Fibroblast of upper back skin (primary cell): ENCODE data around the gene C3orf20.

ENCODE experiments used
- DNase-seq: peaks from one replicate; pipeline ENCODE4 v3.0.0-alpha.2; 2013

Gene C3orf20

DNA sequence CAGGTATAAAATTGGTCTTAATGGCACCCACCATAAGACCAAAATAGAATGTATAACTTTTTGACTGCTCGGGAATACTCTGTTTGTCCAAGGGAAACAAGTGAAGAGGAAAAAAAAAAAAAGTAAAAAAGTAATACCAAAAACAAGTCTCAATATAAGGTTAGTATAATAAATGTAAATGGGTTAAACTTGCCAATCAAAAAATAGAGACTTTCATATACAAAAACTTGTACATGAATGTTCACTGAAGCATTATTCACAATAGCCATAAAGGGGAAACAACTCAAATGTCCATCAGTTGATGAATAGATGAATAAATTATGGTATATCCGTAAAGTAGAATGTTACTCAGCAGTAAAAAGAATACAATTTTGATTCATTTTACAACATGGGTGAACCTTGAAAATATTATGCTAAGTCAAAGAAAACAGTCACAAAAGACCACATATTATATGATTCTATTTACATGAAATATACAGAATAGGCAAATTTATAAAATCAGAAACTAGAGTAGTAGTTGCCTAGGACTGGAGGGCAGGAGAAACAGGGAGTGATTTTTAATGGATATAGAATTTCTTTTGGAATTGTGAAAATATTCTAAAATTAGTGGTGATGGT, 104.2 kb downstream of the C3orf20 start:
- no peak for DNase-seq

- DNase-seq, result peak; percentile 31
Measured at GRCh38 chr3:14780927-14781507, 106.1 kb downstream of the C3orf20 start.

GRCh38 chr3:14783480-14784086, 108.6 kb downstream of the C3orf20 start:
- DNase-seq, result no peak

- DNase-seq, result peak; percentile 9
Measured at GRCh38 chr3:14784087-14784681, 109.2 kb downstream of the C3orf20 start.

DNA sequence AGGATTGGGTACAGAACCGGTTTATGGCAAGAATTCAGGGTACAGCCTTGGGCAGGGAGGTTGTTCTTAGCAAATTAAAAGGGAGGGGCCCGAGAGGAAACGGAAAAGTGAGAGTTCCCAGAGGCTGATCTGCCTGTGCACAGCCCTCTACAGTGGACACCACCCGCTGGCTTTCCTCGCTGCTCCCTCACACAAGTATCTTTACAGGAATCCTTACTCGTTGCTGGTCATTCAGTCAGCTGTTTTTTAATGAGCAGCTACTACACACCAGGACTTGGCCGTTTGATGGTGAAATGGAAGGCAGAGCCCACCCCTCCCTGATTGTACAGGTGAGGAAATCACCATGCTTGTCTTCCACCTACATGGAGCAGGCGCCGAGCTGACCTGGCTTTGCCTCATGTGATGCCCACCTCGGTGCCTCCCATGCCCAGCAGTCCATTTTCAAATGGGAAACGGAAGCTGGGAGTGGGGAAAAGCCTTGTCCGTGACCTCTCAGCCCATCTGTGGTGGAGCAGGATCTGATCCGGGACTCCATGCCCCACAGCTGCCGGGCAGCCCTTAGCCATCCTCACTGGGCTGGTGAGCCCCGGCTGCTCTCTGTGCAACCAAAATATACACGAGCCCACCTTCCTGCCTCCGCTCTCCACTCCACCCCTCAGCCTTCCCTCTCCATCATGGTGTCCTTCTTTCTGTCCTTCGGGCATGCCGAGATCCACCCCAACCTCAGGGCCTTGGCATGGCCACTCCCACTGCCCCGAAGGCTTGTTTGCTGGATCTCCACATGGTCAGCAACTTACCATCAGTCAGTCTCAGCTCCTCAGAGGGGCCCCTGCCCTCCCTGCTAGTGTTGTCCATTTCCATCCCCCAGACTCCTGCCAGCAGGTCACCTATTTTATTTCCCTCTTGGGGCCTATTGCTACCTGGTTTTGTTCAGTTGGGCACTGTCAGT, 110.5 kb downstream of the C3orf20 start:
- DNase-seq, result no peak

- no peak for DNase-seq
Measured at GRCh38 chr3:14786369-14786768, 111.4 kb downstream of the C3orf20 start.

DNA sequence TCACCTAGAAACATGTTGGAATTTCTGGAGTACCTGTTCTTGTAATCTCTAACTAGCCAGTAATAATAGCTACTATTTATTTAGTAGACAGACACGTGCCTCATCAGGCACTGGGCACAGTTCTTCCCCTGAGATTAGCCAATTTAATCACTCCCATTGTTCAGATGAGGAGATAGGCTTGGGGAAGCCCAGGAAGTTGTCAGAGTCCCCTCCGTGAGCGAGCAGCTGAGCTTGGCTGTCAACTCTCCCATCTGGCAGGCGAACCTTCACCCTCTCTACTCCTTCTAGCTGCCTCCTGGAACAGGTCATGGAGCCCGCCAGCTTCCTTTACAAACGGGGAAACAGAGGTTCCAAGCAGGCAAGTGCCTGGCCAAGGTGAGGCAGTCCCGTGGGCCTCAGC, 112.7 kb downstream of the C3orf20 start:
- DNase-seq, result no peak

DNA sequence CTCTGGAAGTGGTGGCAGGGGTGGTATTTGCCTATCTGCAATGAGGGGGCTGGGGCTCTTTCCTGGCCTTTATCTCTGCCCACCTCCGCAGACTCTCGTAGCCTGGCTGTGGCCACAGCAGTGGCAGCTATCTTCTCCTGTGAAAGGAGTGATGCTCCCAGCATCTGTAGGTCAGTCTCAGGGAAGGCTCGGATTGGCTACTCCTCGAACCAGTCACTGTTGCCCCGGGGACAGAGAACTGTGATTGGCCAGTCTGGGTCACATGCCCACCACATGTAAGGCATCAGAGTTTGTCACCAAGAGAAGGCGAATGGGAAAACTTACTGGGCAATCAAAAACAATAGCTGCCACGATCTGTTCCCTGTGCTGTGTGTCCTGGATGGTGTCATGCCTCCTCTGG, 113.7 kb downstream of the C3orf20 start:
- DNase-seq, result no peak

- no peak for DNase-seq
Measured at GRCh38 chr3:14789221-14789620, 114.3 kb downstream of the C3orf20 start.

GRCh38 chr3:14789640-14790285, 114.8 kb downstream of the C3orf20 start:
- no peak for DNase-seq

DNA sequence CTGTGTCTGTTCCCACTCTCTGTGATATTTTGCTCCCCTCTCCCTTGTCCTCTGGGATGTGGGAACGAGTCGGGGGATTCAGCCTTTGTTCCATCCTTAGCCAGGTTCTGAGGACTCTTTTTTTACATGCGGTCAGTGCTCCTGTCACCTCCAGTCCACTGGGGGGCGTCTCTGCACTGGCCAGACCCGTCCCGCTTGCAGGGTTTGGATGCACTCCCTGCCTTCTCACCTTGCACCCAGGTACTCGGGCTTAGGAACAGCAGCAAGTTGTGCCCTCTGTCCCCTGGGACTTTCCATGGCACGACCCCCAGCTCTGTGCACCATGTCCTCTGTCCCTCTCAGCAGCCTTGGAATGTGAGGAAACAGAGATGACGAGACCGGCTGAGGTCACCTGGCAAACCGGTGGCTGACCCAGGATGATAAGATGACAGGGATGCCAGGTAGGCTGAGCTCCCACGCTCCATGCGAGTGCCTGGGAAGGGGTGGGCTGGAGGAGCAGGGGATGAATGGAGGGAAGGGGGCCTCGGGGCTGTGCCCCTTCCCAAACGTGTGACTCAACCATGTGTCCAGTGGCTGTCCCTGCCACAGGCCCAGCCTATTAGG, 116.5 kb downstream of the C3orf20 start:
- peak; percentile 12 for DNase-seq

DNA sequence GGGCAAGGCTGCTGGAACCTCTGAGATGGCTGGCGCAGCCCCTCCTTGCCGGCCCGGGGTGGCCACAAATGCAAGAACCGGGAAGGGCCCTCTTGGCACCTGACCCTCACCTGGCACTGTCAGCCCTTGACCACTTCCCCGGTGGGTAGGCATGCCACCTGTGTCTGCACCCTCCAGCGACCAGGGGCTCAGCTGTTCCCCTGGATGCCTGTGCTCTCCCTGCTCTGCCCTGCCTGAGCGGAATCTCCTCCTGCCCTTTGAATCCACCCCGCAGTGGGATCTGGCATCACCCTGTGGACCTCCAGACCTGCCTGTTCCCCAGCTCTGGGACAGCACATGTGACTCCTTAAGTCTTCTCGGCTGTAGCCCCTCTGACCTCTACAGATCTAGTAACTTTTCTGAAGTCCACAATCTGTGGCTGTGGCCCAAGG, 117.8 kb downstream of the C3orf20 start:
- DNase-seq, result no peak

DNA sequence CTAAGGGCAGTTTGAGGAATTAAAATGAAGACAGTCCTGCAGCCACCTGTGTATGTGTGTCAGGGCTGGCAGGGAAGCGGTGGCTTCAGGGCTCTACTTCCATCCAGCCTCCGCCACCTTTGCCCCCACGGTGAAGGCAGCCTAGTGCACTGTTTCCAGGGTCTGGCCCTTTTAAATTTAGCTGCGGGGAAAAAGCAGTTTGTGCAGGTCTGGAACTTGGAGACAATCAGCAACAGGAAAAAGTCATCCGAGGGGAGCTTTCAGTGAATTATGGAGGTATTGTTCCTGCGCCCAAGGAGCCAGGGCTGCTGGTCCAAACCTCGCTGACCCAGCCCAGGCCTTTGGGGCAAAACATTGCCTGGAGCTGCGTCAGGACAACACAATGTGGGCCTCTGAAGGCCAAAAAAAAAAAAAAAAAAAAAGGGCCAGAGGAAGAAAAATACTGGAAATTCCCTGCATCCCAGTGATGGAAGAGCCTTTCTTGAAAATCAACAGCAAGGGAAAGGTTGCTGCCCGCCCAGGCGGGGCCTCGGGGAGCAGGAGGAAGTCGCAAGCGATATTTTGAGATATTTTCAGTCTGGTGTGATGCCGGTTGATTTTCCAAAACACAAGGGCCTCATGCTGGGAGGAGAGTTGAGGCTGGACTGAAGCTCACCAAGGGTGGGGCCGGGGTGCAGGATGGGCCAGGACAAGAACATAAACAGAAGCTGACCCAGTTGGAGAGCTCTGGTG, 118.4 kb downstream of the C3orf20 start:
- no peak for DNase-seq

GRCh38 chr3:14793858-14794234, 118.9 kb downstream of the C3orf20 start:
- DNase-seq, result no peak

DNA sequence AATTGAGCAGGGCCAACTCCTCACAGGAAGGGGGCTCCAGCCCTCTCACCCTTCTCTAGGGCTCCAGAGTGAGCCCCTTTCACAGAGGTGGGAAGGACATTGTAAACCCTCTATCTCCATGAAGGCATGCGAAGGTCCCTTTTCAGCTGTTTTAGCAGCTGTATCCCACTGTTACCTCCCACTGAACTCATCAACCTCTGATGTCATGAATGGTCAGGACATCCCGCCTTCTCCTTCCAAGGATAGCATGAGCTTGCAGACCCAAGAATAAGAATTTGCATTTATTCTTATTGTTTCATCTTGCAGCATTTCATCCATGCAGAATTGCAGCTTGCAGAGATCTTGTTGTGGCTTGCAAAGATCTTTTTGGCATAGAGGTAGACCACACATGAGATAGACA, 119.5 kb downstream of the C3orf20 start:
- no peak for DNase-seq

DNA sequence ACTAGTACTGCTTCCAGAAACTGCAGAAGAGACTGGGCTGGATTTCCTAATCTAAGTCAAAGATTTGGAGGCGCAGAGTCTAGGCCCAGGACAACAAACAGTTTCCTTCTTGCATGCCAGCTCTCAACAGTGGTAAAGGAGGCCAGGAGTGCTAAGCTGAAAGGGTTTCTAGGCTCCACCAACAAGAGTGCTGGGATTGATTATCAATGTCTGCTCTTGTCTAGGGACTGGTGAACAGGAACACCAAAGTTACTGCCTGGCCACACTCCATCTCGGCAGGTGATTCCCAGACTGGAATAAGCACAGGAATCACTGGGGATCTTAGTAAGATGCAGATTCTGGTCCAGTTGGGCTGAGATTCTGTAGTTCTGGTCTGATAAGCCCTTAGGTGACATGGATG, 121.1 kb downstream of the C3orf20 start:
- DNase-seq, result no peak

GRCh38 chr3:14796403-14797077, 121.6 kb downstream of the C3orf20 start:
- no peak for DNase-seq

DNA sequence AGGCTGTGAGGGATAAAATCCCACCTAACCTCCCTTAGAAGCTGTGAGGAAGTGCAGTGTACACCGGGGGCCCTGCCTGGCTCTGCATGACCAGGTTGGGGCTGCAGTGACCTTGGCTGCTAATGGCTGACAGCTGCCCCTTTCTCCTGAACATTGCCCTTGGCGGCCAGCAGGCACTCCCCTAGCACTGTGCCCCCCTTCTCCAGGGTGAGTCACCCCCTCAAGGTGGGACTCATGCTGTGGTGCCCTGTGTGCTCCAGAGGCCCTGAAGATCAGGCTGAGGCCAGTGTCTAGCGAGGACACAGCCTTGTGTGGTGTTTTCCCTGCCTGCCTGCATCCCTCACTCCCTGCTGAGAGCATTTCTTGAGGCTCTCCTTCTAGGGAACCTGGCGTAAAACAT, 122.8 kb downstream of the C3orf20 start:
- no peak for DNase-seq

DNA sequence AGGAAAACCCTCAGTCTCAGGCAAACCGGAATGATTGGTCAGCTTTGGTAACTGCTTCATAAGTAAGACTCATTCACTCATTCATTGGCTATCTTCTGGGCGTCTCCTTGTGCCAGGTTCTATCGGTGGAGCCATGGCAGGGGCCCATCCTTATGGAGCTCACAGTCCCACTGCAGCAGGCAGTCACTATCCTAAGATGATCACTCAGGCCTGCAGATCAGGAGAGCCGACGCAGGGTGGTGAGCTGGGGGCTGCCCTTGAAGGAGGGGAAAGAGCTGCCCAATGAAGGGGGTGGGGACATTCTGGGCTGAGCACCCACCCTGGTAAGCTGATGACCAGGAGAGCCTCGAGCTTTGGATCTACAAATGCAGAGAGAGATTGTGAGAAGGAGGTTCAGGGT, 123.3 kb downstream of the C3orf20 start:
- DNase-seq, result no peak

DNA sequence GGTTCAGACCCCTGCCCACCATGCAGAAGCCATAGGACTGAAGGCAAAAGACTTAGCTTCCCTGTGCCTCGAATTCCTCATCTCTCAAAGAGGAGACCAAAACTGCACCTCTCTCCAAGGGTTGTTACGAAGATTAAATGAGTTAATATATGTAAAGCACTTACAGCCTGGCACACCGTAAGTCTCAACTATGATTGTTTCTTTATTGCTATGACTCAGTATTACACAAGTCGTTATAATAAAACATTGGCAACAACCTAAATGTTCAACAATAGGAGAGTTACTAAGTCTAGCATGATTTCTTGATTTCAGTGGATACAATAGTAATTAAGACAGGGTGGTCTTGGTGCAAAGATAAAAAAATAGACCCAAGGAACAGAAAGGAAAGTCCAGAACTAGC, 124.2 kb downstream of the C3orf20 start:
- DNase-seq, result no peak

GRCh38 chr3:14801031-14801430, 126.1 kb downstream of the C3orf20 start:
- DNase-seq, result no peak
